ENCODE measurements around the gene SMIM41.
A peak's percentile ranks its signal among the peaks of the same experiment; 100 is the strongest.

SMIM41 gene

GRCh38 chr12:52050758-52051541 lies 28.6 kb upstream of the SMIM41 start, which contains the start of gene NR4A1:
NR4A1 (plus strand) TSS chr12:52051442; CDS start chr12:52054329, 2,887 bp downstream.
- DNase-seq: peak; percentile 100

- DNase-seq: peak; percentile 66
These were observed 26.9 kb upstream of the SMIM41 start for GRCh38 chr12:52052468-52053186.

- DNase-seq: no peak
These were observed 25.8 kb upstream of the SMIM41 start for GRCh38 chr12:52053536-52054209.

DNA sequence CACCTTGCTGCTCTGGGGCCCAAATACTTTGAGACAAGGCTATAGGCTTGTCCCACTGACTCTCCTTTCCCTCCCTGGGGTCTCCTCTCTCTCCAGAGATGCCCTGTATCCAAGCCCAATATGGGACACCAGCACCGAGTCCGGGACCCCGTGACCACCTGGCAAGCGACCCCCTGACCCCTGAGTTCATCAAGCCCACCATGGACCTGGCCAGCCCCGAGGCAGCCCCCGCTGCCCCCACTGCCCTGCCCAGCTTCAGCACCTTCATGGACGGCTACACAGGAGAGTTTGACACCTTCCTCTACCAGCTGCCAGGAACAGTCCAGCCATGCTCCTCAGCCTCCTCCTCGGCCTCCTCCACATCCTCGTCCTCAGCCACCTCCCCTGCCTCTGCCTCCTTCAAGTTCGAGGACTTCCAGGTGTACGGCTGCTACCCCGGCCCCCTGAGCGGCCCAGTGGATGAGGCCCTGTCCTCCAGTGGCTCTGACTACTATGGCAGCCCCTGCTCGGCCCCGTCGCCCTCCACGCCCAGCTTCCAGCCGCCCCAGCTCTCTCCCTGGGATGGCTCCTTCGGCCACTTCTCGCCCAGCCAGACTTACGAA lies 25.2 kb upstream of the SMIM41 start:
- peak; percentile 68 for DNase-seq

DNA sequence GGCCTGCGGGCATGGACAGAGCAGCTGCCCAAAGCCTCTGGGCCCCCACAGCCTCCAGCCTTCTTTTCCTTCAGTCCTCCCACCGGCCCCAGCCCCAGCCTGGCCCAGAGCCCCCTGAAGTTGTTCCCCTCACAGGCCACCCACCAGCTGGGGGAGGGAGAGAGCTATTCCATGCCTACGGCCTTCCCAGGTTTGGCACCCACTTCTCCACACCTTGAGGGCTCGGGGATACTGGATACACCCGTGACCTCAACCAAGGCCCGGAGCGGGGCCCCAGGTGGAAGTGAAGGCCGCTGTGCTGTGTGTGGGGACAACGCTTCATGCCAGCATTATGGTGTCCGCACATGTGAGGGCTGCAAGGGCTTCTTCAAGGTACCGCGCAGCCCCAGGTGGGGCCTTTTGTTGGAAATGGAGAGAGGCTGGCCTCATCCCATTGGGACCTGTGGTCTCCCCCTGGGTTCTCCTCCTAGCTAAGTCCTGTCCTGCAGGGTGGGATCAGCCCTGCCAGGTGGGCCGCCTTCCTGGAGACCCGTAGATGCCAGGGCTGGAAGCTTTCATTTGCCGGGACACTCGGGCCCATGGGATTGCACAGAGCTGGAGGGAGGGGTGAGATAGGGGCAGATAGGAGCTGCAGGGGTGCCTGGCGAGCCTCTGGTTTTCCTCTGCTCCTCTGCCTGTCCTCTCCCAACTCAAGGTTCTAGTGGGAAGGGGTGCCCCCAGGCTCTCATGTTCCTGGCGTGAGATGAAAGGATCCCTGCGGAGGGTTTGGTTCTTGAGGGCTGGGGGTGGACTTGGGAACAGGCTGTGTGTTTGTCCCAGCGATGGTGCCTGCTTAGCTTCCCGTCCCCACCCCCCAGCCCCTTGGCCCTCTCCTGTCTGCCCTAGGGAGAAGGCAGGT lies 24.4 kb upstream of the SMIM41 start:
- DNase-seq: peak; percentile 62

GRCh38 chr12:52055731-52056711 lies 23.5 kb upstream of the SMIM41 start:
- peak; percentile 66 for DNase-seq

GRCh38 chr12:52056801-52057637 lies 22.5 kb upstream of the SMIM41 start:
- peak; percentile 65 for DNase-seq

DNA sequence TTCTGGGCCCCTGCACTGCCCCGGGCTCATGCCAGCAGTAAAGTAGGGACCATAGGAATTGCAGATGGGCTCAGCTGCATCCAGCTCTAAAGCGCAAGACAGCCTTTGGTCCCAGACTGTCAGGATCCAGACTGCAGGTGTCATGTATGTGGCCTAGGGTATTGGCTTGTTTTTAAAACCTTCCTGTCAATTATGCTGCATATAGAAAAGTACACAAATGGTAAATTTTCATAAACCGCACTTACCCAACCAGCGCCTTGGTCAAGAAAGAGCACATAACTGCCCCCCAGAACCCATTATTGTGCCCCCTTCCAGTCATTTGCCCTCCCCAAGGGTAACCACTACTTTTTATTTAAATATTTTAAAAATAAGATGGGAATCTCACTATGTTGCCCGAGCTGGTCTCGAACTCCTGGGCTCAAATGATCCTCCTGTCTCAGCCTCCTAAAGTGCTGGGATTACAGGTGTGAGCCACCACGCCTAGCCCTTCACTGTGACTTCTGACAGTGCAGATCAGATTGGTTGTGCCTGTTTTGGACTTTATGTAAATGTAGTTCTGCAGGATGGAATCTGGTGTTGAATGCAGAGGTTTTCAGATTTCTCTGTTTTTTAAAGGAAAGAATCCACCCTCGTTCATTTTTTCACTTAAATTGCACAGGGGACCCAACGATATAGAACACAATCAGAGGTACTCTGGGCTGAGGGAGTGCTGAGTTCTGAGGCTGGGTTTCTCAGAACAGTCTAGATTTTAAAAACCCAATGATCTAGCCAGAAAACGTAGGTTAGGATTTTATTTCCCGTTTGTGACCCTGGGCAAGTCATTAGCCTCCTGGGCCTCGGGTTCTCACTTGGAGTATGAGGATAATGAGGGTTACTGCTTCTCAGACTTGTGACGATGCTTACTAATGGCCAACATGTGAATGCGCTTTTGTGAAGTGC lies 21.6 kb upstream of the SMIM41 start:
- peak; percentile 49 for DNase-seq

DNA sequence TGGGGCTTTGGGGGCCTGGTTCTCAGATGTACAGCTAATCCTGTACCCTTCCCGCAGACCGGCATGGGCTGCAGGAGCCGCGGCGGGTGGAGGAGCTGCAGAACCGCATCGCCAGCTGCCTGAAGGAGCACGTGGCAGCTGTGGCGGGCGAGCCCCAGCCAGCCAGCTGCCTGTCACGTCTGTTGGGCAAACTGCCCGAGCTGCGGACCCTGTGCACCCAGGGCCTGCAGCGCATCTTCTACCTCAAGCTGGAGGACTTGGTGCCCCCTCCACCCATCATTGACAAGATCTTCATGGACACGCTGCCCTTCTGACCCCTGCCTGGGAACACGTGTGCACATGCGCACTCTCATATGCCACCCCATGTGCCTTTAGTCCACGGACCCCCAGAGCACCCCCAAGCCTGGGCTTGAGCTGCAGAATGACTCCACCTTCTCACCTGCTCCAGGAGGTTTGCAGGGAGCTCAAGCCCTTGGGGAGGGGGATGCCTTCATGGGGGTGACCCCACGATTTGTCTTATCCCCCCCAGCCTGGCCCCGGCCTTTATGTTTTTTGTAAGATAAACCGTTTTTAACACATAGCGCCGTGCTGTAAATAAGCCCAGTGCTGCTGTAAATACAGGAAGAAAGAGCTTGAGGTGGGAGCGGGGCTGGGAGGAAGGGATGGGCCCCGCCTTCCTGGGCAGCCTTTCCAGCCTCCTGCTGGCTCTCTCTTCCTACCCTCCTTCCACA lies 20.7 kb upstream of the SMIM41 start:
- peak; percentile 66 for DNase-seq

DNA sequence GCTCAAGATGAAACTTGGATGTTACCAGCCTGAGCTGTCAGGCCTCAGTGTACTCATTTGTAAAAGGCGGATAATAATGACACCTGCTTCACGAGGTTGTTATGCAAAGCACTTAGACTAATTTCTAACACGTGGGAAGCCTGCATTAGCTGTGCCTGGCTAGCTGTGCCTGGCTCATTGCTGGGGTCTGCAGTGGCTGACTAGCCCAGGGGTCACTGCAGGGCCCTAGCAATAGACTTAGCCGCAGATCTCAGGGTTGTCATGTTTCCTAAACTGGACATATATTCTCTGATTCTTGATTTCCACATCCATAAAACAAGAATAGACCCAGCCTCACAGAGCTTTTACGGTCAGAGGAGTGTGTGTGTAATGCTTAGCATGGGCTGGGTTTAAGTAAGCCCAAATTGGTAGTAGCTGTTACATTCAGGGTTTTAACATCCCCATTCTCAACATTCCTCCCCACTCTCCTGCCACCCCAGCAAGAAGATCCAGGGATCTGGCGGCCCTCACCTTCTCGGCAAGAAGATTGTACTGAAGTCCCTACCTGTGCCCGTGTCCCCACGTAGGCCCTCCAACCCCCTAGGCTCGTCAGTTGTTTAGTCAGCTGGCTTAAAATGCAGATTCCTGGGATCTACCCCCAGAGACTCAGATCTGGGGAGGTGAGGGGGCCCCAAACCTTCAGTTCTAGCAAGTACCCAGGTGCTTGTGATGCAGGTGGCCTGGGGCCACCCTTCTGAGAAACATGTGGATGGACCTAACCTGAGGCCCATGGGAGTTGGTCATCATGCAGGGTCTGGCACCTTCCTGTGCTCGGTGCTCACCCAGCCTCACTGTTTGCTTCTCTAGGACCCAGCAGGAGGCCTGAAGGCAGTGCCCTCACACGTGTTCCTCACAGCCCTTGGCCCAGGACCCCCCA lies 19.7 kb upstream of the SMIM41 start:
- peak; percentile 62 for DNase-seq

DNA sequence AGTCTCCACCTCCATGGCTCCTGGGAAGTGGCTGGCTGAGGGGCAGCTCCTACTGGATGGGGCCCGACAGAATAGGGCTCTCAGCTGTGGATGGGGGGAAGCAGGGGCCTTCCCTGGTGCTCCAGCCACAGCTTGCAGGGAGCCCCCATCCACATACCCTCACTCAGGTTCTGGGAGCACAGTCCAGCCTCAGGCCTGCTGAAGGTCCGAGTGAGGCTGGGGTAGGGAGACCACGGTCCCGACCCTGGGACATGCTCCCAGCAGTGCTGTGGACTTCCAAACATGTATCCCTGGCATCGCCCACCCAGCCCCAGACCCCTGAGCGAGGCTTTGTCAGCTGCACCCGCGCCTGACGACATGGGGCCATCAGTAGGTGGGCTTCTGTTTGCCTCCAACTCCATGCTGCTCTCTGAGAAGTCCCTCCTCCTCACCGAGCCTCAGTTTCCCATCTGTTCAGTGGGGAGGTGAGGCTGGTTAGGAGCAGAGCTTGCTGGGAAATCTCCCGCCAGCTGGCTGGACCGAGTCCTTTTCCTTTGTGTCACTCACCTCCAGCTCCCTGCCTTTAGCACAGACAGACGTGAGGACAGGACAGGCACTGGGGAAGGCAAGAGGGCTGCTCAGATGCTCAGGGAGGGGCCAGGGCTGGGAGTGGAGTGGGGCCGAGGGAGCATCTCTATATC lies 18.9 kb upstream of the SMIM41 start:
- peak; percentile 79 for DNase-seq

DNA sequence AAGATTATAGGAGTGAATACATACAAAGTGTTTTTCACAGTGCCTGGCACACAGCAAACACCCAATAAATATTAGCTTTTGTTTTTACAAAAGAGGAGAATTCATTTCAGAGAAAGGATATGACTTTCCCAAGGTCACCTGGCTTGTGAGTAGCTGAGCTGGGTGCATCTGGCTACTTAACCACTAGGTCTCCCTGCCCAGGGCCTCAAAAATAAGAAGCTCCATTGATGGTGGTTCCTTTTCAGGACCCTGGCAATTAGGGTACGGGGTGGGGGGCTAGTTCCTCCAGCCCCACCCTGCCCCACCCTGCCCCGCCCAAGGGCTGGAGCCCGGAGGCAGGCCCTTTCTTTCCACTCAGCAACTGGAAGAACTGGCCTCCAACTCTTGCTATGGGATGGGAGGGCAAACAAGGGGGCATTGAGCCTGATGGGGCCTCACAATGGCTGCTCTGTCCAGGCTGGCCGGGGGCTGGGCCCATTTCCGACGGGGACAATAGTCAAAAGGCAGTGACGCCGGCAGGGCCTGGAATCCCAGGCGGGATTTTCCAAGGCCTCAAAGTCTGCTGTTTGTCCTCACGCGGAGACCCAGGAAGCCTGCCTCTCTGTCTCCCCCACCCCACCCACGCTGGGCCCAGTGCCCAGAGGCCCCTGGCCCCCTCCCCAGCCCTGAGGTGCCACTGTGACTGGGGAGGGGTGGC lies 17.9 kb upstream of the SMIM41 start:
- DNase-seq: no peak

- DNase-seq: peak; percentile 58
These were observed 17.1 kb upstream of the SMIM41 start for GRCh38 chr12:52062167-52063081.

Measured in activated T-cell treated with anti-CD3 and anti-CD28 coated beads, Interleukin-2, amount 50 U/mL, for 1 hour (primary cell).